ENCODE results near the gene LILRA2.
"Not testable (repeated sequence)": the region's sequence is repeated elsewhere in the genome, so short reads cannot be mapped to it uniquely, and the experiment has no call there.

DNA sequence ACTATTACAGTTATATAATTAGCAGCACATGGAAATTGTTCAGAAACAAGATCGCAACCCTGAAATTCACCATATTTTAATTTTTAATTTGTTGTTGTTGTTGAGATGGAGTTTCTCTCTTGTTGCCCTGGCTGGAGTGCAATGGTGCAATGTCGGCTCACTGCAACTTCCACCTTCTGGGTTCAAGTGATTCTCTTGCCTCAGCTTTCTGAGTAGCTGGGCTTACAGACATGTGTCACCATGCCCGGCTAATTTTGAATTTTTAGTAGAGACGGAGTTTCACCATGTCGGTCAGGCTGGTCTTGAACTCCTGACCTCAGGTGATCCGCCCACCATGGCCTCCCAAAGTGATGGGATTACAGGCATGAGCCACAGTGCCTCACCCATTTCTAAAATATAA, 10.4 kb upstream of the LILRA2 start:
- TF ChIP-seq, protein P1, sequence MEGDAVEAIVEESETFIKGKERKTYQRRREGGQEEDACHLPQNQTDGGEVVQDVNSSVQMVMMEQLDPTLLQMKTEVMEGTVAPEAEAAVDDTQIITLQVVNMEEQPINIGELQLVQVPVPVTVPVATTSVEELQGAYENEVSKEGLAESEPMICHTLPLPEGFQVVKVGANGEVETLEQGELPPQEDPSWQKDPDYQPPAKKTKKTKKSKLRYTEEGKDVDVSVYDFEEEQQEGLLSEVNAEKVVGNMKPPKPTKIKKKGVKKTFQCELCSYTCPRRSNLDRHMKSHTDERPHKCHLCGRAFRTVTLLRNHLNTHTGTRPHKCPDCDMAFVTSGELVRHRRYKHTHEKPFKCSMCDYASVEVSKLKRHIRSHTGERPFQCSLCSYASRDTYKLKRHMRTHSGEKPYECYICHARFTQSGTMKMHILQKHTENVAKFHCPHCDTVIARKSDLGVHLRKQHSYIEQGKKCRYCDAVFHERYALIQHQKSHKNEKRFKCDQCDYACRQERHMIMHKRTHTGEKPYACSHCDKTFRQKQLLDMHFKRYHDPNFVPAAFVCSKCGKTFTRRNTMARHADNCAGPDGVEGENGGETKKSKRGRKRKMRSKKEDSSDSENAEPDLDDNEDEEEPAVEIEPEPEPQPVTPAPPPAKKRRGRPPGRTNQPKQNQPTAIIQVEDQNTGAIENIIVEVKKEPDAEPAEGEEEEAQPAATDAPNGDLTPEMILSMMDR (IDR thresholded peaks at IDR 0.05; ENCODE audit: poor library complexity, severe bottlenecking) = not testable (repeated sequence)
- TF ChIP-seq POLR2AphosphoS5 (IDR thresholded peaks at IDR 0.05); EZH2 (IDR thresholded peaks at IDR 0.05; ENCODE audit: borderline replicate concordance, insufficient read depth, low read length, poor library complexity, severe bottlenecking); RAD21 (conservative IDR thresholded peaks at IDR 0.05); EP300 (conservative IDR thresholded peaks at IDR 0.05; ENCODE audit: poor library complexity, severe bottlenecking); MXI1 (conservative IDR thresholded peaks at IDR 0.05; ENCODE audit: poor library complexity, severe bottlenecking): not testable (repeated sequence)
- TF ChIP-seq, protein P2, sequence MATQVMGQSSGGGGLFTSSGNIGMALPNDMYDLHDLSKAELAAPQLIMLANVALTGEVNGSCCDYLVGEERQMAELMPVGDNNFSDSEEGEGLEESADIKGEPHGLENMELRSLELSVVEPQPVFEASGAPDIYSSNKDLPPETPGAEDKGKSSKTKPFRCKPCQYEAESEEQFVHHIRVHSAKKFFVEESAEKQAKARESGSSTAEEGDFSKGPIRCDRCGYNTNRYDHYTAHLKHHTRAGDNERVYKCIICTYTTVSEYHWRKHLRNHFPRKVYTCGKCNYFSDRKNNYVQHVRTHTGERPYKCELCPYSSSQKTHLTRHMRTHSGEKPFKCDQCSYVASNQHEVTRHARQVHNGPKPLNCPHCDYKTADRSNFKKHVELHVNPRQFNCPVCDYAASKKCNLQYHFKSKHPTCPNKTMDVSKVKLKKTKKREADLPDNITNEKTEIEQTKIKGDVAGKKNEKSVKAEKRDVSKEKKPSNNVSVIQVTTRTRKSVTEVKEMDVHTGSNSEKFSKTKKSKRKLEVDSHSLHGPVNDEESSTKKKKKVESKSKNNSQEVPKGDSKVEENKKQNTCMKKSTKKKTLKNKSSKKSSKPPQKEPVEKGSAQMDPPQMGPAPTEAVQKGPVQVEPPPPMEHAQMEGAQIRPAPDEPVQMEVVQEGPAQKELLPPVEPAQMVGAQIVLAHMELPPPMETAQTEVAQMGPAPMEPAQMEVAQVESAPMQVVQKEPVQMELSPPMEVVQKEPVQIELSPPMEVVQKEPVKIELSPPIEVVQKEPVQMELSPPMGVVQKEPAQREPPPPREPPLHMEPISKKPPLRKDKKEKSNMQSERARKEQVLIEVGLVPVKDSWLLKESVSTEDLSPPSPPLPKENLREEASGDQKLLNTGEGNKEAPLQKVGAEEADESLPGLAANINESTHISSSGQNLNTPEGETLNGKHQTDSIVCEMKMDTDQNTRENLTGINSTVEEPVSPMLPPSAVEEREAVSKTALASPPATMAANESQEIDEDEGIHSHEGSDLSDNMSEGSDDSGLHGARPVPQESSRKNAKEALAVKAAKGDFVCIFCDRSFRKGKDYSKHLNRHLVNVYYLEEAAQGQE (IDR thresholded peaks at IDR 0.05; ENCODE audit: borderline replicate concordance) = not testable (repeated sequence)
